Measurements from ENCODE around the gene PCDH9. TPM values are rescaled to one million over a fixed set of nuclear protein-coding genes. Genes with fewer than 3 reads are reported as not detected.

The PCDH9 gene
- total and polyA plus RNA-seq, 11 donors = 3.0 to 39.6 (median 21.6) TPM

DNA sequence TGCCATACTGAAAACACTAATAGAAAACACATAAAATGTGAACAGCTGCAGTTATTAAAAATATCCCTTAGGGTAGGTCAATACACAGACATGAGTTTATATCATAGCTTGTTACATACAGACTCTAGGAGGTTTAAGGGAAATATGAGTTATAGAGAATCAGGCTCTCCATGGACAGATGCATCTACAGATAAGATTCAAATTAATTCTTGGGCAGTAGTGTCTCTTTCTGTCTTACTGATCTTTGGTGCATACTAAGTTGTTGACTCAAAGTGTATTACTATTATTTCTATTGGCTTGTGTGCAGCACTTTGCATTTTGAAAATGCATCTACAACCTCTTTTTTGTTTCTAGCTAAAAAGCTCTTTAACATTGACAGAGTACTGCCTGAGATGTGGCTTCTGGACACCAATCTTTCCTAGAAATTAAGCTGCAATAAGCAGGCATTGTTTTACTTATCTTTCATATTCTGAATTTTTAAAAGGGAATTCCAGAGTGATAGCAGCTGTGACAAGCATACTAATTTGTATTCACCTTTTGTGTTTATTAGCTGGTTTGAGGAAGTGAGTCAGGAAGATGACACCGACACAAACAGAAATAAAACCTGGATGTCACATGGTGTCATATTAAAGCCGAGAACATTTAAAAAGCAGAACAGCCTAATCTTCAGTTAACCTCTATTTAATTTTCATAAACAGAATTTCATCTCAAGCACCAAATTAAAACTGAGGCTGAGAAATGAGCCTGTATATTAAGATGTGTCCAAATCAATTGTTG is 399.0 kb downstream of the PCDH9 start:
- Histone ChIP-seq H3K4me3 (no peak overlapping the region), H3K4me1 (peaks cover 0 to 21% (median 7%) of the 10 kb centered on the region in 12 donors), H3K27me3 (no peaks in the 10 kb centered on the region), H3K36me3 (no peaks in the 10 kb centered on the region), H3K27ac (no peak overlapping the region), H3K9me3 (no peaks in the 10 kb centered on the region)
- DNase-seq (no peak), ATAC-seq (no peak)
- intact Hi-C loops (cut with DNase I) = loop anchor here in 4 of 10 donors (10.0 kb wide), 2 partner anchors 394 to 404 kb away; partner anchors contain the start of gene PCDH9 (in 1 of the 4)
- 51 to 64% (median 61%) methylated on average over 2 of the region's 2 CpGs for WGBS, 4 donors
- TF ChIP-seq POLR2A (IDR thresholded peaks at IDR 0.05) = no peak
- TF ChIP-seq, protein P1, sequence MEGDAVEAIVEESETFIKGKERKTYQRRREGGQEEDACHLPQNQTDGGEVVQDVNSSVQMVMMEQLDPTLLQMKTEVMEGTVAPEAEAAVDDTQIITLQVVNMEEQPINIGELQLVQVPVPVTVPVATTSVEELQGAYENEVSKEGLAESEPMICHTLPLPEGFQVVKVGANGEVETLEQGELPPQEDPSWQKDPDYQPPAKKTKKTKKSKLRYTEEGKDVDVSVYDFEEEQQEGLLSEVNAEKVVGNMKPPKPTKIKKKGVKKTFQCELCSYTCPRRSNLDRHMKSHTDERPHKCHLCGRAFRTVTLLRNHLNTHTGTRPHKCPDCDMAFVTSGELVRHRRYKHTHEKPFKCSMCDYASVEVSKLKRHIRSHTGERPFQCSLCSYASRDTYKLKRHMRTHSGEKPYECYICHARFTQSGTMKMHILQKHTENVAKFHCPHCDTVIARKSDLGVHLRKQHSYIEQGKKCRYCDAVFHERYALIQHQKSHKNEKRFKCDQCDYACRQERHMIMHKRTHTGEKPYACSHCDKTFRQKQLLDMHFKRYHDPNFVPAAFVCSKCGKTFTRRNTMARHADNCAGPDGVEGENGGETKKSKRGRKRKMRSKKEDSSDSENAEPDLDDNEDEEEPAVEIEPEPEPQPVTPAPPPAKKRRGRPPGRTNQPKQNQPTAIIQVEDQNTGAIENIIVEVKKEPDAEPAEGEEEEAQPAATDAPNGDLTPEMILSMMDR (IDR thresholded peaks at IDR 0.05) = no peak

DNA sequence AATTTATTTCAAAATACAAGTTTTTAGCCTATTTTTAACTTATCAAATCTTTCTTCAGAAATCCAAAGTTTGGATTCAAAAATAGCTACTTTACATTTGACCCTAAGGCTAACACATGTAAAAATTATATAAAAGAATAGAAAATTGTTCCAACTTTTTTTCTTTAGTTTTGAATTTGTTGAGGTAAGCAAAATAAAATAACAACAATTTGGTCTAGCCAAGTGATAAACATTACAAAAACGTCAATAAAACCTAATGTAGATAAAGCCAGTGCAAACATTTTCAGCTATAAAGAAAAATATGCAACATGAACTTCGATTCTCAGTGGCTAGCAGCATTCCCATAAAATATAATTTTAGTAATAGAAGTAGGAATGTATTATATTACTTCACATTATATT is 400.3 kb downstream of the PCDH9 start:
- intact Hi-C loops (cut with DNase I) = loop anchor here in 4 of 10 donors (10.0 kb wide), 2 partner anchors 395 to 405 kb away; partner anchors contain the start of gene PCDH9 (in 1 of the 4)
- WGBS, 4 donors = 84 to 91% (median 90%) methylated on average over 2 of the region's 2 CpGs
- no peak for TF ChIP-seq POLR2A (IDR thresholded peaks at IDR 0.05)
- TF ChIP-seq, protein P1 (IDR thresholded peaks at IDR 0.05) = no peak
- Histone ChIP-seq H3K4me1 (peaks cover 0 to 10% (median 2%) of the 10 kb centered on the region in 12 donors), H3K9me3 (no peaks in the 10 kb centered on the region), H3K27me3 (no peaks in the 10 kb centered on the region), H3K4me3 (no peak overlapping the region), H3K36me3 (no peaks in the 10 kb centered on the region), H3K27ac (no peak overlapping the region)
- ATAC-seq (no peak), DNase-seq (no peak)

DNA sequence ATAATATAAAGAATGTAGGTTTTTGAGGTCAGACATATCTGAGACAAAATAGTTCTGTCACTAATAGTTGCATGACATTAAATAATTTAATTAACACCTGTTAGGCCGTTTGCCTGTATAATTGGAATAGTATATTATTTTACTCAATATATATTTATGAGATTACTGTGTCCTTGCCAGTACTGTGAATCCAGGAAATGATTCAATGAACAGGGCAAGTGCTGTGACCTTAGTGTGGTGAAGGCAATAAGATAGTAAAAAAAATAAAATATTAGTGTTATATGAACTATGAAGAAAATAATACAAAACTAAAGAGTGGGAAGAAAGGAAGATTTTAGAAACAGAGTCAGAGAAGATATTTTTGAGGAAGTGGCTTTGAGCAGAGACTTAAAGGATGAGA is 403.7 kb downstream of the PCDH9 start:
- Histone ChIP-seq H3K4me1 (no peaks in the 10 kb centered on the region), H3K27me3 (no peaks in the 10 kb centered on the region), H3K9me3 (no peaks in the 10 kb centered on the region), H3K27ac (no peak overlapping the region), H3K4me3 (no peak overlapping the region), H3K36me3 (no peaks in the 10 kb centered on the region)
- no peak for TF ChIP-seq POLR2A (IDR thresholded peaks at IDR 0.05)
- TF ChIP-seq, protein P1 (IDR thresholded peaks at IDR 0.05) = no peak
- ATAC-seq (no peak), DNase-seq (no peak)
- 47 to 55% (median 51%) methylated on average over 1 of the region's 1 CpG for WGBS, 4 donors
- intact Hi-C loops (cut with DNase I) = no loop called here

DNA sequence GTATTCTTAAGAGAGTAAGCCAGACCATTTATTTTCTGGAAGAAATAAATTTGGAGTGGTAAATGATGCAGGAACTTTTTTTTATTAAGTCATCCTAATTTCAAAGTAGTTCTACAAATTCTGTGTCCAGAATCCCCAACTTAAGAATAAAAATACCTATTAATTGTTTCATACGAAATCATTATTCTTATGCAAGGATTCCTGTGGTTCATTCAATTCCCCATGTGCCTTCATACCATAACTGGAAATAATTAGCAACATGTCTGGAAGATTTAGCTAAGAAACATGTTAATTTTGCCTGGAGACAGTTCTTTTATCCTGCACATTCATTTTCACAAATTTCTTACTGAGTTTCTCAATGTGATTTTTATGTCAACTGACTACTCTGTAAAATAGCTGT is 408.6 kb downstream of the PCDH9 start:
- intact Hi-C loops (cut with DNase I) = no loop called here
- no peak for TF ChIP-seq POLR2A (IDR thresholded peaks at IDR 0.05)
- TF ChIP-seq, protein P1 (IDR thresholded peaks at IDR 0.05) = no peak
- no peaks in the 10 kb centered on the region for H3K4me1 ChIP-seq
- DNase-seq = no peak
- whole genome bisulfite sequencing, 4 donors = 50 to 89% (median 81%) methylated on average over 1 of the region's 1 CpG
- H3K27me3 ChIP-seq = no peaks in the 10 kb centered on the region
- no peaks in the 10 kb centered on the region for H3K36me3 ChIP-seq
- no peak overlapping the region for H3K27ac ChIP-seq
- peaks cover 0 to 5% (median 0%) of the 10 kb centered on the region in 12 donors for H3K9me3 ChIP-seq
- ATAC-seq = no peak
- no peak overlapping the region for H3K4me3 ChIP-seq

Measured in heart left ventricle (tissue), 16 donors.